Left ventricle myocardium inferior (tissue), 1 donor: ENCODE results near the gene CNNM2. TPM values are rescaled to one million over a fixed set of nuclear protein-coding genes. Genes with fewer than 3 reads are reported as not detected.
"Not testable (repeated sequence)": the region's sequence is repeated elsewhere in the genome, so short reads cannot be mapped to it uniquely, and the experiment has no call there.

Experiments
- DNase-seq: peaks from one replicate; pipeline ENCODE4 v3.0.0-alpha.2; 2020
- H3K27ac ChIP-seq: fragments of 200-600 bp; replicated peaks from 2 replicates; pipeline ENCODE4 v1.8.0; 2021
- H3K27me3 ChIP-seq: fragments of 200-600 bp; 2 replicates; pipeline ENCODE4 v1.8.0; 2021; ENCODE audit warnings: low read depth
- H3K36me3 ChIP-seq: fragments of 200-600 bp; 2 replicates; pipeline ENCODE4 v1.8.0; 2021
- H3K4me1 ChIP-seq: fragments of 200-600 bp; 2 replicates; pipeline ENCODE4 v1.8.0; 2021
- H3K4me3 ChIP-seq: fragments of 200-600 bp; 2 replicates; pipeline ENCODE4 v1.8.0; 2021; ENCODE audit warnings: mild to moderate bottlenecking, moderate library complexity
- H3K9me3 ChIP-seq: fragments of 200-600 bp; replicated peaks from 2 replicates; pipeline ENCODE4 v1.8.0; 2021
- intact Hi-C: fragments of 100-400 bp; cut with micrococcal nuclease; formaldehyde crosslinking; loops from one replicate; pipeline ENCODE4 v1.11.0; 2022
- total RNA-seq: library from RNA; stranded (reverse); fragmentation: NEBNext Ultra II Directional; extraction: Animal tissue kit (Norgen Biotek cat#: 25700); gene quantifications from one replicate; pipeline ENCODE4 v1.2.1, GENCODE V29; 2021
- TF ChIP-seq, protein P1 (sequence below): fragments of 200-600 bp; IDR thresholded peaks from 2 replicates; pipeline ENCODE4 v1.8.0; 2021; ENCODE audit warnings: antibody characterized with exemption, mild to moderate bottlenecking, borderline replicate concordance
- donor health status: DM: no; HTN: yes; CAD: no; lungs with severe emphysema.

The CNNM2 gene
- total RNA-seq, 1 donor from 2014 or later, result 3.3 TPM

DNA sequence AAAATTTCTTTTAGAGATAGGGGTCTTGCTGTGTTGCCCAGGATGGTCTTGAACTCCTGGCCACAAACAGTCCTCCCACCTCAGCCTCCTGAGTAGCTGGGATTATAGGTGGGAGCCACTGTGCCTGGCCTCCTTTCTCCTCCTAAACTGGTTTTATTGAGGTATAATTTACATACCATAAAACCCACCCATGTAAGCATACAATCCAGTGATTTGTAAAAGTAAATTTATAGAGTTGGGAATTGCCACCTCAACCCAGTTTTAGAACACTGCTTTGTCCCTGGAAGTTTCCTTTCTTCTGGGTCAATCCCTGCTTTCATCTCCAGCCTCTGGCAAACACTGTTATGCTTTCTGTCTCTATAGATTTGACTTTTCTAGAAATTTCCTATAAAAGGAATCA, 49.0 kb downstream of the CNNM2 start:
- Histone ChIP-seq H3K36me3 (no peaks in the 10 kb centered on the region), H3K27me3 (no peaks in the 10 kb centered on the region), H3K4me1 (peaks cover 15% of the 10 kb centered on the region), H3K9me3 (no peaks in the 10 kb centered on the region), H3K4me3 (no peak overlapping the region), H3K27ac (no peak overlapping the region)
- intact Hi-C loops, result no loop called here
- no peak for DNase-seq
- TF ChIP-seq, protein P1, sequence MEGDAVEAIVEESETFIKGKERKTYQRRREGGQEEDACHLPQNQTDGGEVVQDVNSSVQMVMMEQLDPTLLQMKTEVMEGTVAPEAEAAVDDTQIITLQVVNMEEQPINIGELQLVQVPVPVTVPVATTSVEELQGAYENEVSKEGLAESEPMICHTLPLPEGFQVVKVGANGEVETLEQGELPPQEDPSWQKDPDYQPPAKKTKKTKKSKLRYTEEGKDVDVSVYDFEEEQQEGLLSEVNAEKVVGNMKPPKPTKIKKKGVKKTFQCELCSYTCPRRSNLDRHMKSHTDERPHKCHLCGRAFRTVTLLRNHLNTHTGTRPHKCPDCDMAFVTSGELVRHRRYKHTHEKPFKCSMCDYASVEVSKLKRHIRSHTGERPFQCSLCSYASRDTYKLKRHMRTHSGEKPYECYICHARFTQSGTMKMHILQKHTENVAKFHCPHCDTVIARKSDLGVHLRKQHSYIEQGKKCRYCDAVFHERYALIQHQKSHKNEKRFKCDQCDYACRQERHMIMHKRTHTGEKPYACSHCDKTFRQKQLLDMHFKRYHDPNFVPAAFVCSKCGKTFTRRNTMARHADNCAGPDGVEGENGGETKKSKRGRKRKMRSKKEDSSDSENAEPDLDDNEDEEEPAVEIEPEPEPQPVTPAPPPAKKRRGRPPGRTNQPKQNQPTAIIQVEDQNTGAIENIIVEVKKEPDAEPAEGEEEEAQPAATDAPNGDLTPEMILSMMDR, result no peak

DNA sequence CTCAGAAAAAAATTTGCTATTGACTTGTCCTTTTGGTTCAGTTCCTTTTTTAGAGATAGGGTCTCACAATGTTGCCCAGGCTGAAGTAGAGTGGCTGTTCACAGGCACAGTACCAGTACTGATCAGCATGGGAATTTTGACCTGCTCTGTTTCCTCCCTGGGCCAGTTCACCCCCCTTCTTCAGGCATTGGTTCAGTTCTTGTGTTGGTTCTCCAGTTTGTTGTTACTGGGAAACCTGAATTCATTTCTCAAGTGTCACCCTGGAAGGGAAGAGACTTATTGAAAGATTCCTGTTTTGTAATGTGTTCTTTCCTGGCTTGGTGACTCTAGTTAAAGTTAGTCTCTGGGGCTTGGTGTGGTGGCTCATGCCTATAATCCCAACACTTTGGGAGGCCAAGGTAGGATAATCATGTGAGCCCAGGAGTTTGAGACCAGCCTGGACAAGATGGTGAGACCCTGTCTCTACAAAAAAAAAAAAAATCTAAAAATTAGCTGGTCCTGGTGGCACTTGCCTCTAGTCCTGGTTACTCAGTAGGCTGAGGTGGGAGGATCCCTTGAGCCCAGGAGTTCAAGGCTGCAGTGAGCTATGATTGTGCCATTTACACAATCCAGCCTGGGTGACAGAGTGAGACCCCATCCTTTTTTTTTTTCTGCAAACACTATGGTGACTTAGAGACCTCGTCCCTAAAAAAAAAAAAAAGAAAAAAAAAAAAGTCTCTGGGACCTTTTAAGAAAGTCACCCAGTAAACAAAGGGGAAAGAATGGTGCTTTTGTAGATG, 52.7 kb downstream of the CNNM2 start:
- H3K36me3 ChIP-seq, result no peaks in the 10 kb centered on the region
- TF ChIP-seq, protein P1, result no peak
- no peaks in the 10 kb centered on the region for H3K27me3 ChIP-seq
- intact Hi-C loops, result no loop called here
- no peaks in the 10 kb centered on the region for H3K9me3 ChIP-seq
- DNase-seq, result no peak
- H3K27ac ChIP-seq, result no peak overlapping the region
- H3K4me3 ChIP-seq, result no peak overlapping the region
- peaks cover 8% of the 10 kb centered on the region for H3K4me1 ChIP-seq

DNA sequence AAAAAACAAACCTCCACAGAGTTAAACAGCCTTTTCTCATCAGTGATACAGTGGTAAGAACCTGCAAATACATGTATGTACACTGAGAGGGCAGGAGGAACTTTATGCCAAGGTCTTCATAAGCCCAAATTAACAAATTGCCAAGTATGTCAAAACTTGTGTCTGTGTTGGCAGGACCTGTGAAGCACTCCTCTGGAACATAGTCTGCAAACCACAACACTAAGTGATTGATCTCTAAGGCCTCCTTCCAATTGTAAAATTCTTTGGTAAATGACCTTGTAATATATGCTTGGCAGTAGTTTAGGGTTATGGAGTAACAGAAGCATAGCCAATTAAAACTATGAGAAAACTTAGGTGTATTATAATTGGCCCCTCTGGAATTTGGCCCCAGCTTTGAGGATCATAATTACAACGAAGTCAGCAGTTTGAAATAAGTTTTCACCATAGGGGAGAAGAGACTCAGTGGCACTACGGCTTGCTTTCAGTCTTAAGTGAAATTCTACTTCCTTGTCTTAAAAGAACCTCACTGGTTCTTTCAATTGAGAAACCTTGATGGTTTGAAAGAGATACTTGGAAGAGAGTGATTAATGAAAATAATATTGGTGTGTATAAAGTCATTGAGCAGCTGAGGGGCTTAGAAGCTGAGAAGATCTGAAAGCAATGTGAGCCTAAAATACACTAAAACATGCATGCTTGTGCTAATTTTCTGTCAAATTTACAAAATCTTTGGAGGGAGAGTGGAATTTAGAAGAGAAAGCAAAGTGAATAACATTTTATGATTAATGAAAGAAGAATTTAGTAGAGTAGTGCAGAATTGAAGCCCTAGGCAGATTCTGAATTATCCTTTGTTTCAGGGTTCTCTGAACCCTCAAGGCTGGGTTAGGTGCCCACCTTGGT, 57.6 kb downstream of the CNNM2 start:
- Histone ChIP-seq H3K4me1 (peaks cover 7% of the 10 kb centered on the region), H3K27ac (no peak overlapping the region), H3K36me3 (no peaks in the 10 kb centered on the region), H3K9me3 (no peaks in the 10 kb centered on the region), H3K27me3 (no peaks in the 10 kb centered on the region), H3K4me3 (no peak overlapping the region)
- TF ChIP-seq, protein P1, result no peak
- DNase-seq, result no peak
- intact Hi-C loops, result no loop called here

DNA sequence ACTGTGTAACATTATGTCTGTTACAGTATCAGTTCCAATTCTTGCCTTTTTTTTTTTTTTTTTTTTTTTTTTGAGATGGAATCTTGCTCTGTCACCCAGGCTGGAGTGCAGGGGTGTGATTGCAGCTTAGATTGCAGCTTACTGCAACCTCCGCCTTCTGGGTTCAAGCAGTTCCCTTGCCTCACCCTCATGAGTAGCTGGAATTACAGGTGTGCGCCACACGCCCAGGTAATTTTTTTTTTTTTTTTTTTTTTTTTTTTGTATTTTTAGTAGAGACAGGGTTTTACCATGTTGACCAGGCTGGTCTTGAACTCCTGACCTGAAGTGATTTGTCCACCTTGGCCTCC, 58.3 kb downstream of the CNNM2 start:
- H3K27ac ChIP-seq, H3K27me3 ChIP-seq, H3K36me3 ChIP-seq, H3K9me3 ChIP-seq, H3K4me1 ChIP-seq, intact Hi-C loops, DNase-seq, H3K4me3 ChIP-seq: not testable (repeated sequence)

DNA sequence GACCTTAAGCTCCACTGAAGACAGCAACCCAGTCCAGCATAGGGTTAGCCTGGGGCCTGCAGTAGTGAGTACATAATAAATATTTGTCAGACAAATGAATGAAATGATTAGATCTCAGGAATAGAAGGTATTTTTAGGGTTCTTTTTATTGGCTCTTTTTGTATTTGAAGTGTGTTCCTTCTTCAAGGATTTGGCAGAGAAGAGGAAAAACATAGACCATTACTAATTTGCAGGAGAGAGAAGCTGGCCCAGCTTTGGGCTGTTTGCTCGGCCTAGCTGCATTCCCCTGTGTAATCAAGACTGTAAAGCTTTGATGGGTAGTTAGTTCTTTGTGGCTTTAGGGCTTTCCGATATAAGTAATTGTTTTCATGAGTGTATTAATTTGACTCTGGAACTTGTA, 64.2 kb downstream of the CNNM2 start:
- no peaks in the 10 kb centered on the region for H3K4me1 ChIP-seq
- no peaks in the 10 kb centered on the region for H3K27me3 ChIP-seq
- DNase-seq, result no peak
- TF ChIP-seq, protein P1, result no peak
- intact Hi-C loops, result no loop called here
- no peak overlapping the region for H3K4me3 ChIP-seq
- no peaks in the 10 kb centered on the region for H3K36me3 ChIP-seq
- no peak overlapping the region for H3K27ac ChIP-seq
- H3K9me3 ChIP-seq, result no peaks in the 10 kb centered on the region

DNA sequence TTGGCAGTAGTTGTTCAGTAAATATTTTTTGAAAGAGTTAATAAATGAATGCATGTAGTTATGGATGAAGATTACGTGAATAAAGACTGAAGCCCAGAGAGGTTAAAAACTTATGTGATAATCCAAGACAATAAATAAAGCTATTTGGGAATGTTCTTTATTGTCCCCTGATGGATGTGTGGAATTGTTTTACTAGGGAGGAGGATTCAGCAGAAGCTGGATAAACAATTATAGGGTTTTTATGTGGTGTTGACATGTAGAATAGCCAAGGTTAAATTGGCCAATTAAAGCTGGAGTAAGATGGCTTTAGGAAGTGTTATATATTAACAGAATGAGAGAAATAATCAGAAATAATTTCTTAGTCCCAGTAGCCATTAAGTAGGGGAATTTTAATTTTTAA, 66.0 kb downstream of the CNNM2 start:
- peaks cover 7% of the 10 kb centered on the region for H3K4me1 ChIP-seq
- H3K27me3 ChIP-seq, result no peaks in the 10 kb centered on the region
- H3K36me3 ChIP-seq, result no peaks in the 10 kb centered on the region
- no peak overlapping the region for H3K4me3 ChIP-seq
- no peak for DNase-seq
- H3K27ac ChIP-seq, result no peak overlapping the region
- no peaks in the 10 kb centered on the region for H3K9me3 ChIP-seq
- TF ChIP-seq, protein P1, result no peak
- intact Hi-C loops, result no loop called here
